ENCODE results near the gene UGGT1.

The UGGT1 gene

GRCh38 chr2:128062571-128062970 is 28.4 kb upstream of the UGGT1 start:
- H2BK12ac ChIP-seq (ENCODE audit: low read length in 2 of 2), result no peak overlapping the region
- no peak overlapping the region for H3K18ac ChIP-seq (ENCODE audit: low read depth in 1 of 2, low read length in 2 of 2)
- no peaks in the 10 kb centered on the region for H3K9me3 ChIP-seq (ENCODE audit: control insufficient read depth, low read length)
- no peaks in the 10 kb centered on the region for H3K79me1 ChIP-seq (replicated peaks; ENCODE audit: low read length, poor library complexity, severe bottlenecking)
- no peak overlapping the region for H3K9ac ChIP-seq (ENCODE audit: low read length)
- peaks cover 3% of the 10 kb centered on the region in 2 experiments for H3K27me3 ChIP-seq (ENCODE audit: control insufficient read depth in 1 of 2, insufficient read depth in 1 of 2, low read length in 2 of 2)
- H3K36me3 ChIP-seq (ENCODE audit: control insufficient read depth in 1 of 2, insufficient read depth in 2 of 2, low read depth in 1 of 2, low read length in 2 of 2), result no peaks in the 10 kb centered on the region
- H4K91ac ChIP-seq (ENCODE audit: low read length), result no peak overlapping the region
- no peak overlapping the region for H4K8ac ChIP-seq (ENCODE audit: low read length)
- no peak for DNase-seq
- H3K4me3 ChIP-seq (ENCODE audit: insufficient read depth in 1 of 2, low read depth in 1 of 2, low read length in 2 of 2), result no peak overlapping the region
- H3K27ac ChIP-seq (ENCODE audit: low read length, poor library complexity, severe bottlenecking), result no peak overlapping the region
- no peak overlapping the region for H3K4ac ChIP-seq (ENCODE audit: low read depth in 1 of 2, low read length in 2 of 2)
- no peak overlapping the region for H2BK15ac ChIP-seq (ENCODE audit: low read depth, poor library complexity, severe bottlenecking)
- H3K4me2 ChIP-seq (ENCODE audit: low read length, poor library complexity, severe bottlenecking), result no peak overlapping the region
- H2BK5ac ChIP-seq (ENCODE audit: low read depth, low read length, poor library complexity, severe bottlenecking), result no peak overlapping the region
- H2AFZ ChIP-seq (ENCODE audit: low read depth, low read length), result no peak overlapping the region
- H3K23ac ChIP-seq (ENCODE audit: low read length in 2 of 2), result no peak overlapping the region
- H2BK120ac ChIP-seq (ENCODE audit: low read depth, low read length), result no peak overlapping the region
- no peak overlapping the region for H3K14ac ChIP-seq (ENCODE audit: low read length in 2 of 2)
- 79% methylated on average over 7 of the region's 8 CpGs for WGBS
- H2AK5ac ChIP-seq (ENCODE audit: low read length, severe bottlenecking), result no peak overlapping the region
- no peaks in the 10 kb centered on the region for H3K4me1 ChIP-seq (ENCODE audit: control insufficient read depth, insufficient read depth, low read depth, low read length)

GRCh38 chr2:128064353-128064752 is 26.6 kb upstream of the UGGT1 start:
- no peak overlapping the region for H4K91ac ChIP-seq (ENCODE audit: low read length)
- no peaks in the 10 kb centered on the region for H3K79me1 ChIP-seq (replicated peaks; ENCODE audit: low read length, poor library complexity, severe bottlenecking)
- no peak overlapping the region for H2BK120ac ChIP-seq (ENCODE audit: low read depth, low read length)
- H4K8ac ChIP-seq (ENCODE audit: low read length), result no peak overlapping the region
- H2BK5ac ChIP-seq (ENCODE audit: low read depth, low read length, poor library complexity, severe bottlenecking), result no peak overlapping the region
- H2AK5ac ChIP-seq (ENCODE audit: low read length, severe bottlenecking), result no peak overlapping the region
- H3K4ac ChIP-seq (ENCODE audit: low read depth in 1 of 2, low read length in 2 of 2), result no peak overlapping the region
- H3K4me1 ChIP-seq (ENCODE audit: control insufficient read depth, insufficient read depth, low read depth, low read length), result no peaks in the 10 kb centered on the region
- H3K4me2 ChIP-seq (ENCODE audit: low read length, poor library complexity, severe bottlenecking), result no peak overlapping the region
- no peak overlapping the region for H3K9ac ChIP-seq (ENCODE audit: low read length)
- H2BK12ac ChIP-seq (ENCODE audit: low read length in 2 of 2), result no peak overlapping the region
- WGBS, result 100% methylated on average over 1 of the region's 1 CpG
- H3K23ac ChIP-seq (ENCODE audit: low read length in 2 of 2), result no peak overlapping the region
- DNase-seq, result no peak
- H2BK15ac ChIP-seq (ENCODE audit: low read depth, poor library complexity, severe bottlenecking), result no peak overlapping the region
- peaks cover 3% of the 10 kb centered on the region in 2 experiments for H3K27me3 ChIP-seq (ENCODE audit: control insufficient read depth in 1 of 2, insufficient read depth in 1 of 2, low read length in 2 of 2)
- H3K9me3 ChIP-seq (ENCODE audit: control insufficient read depth, low read length), result no peaks in the 10 kb centered on the region
- no peak overlapping the region for H3K27ac ChIP-seq (ENCODE audit: low read length, poor library complexity, severe bottlenecking)
- no peak overlapping the region for H2AFZ ChIP-seq (ENCODE audit: low read depth, low read length)
- H3K4me3 ChIP-seq (ENCODE audit: insufficient read depth in 1 of 2, low read depth in 1 of 2, low read length in 2 of 2), result no peak overlapping the region
- no peaks in the 10 kb centered on the region for H3K36me3 ChIP-seq (ENCODE audit: control insufficient read depth in 1 of 2, insufficient read depth in 2 of 2, low read depth in 1 of 2, low read length in 2 of 2)
- no peak overlapping the region for H3K18ac ChIP-seq (ENCODE audit: low read depth in 1 of 2, low read length in 2 of 2)
- H3K14ac ChIP-seq (ENCODE audit: low read length in 2 of 2), result no peak overlapping the region

GRCh38 chr2:128069769-128070168 is 21.2 kb upstream of the UGGT1 start:
- WGBS, result 93% methylated on average over 4 of the region's 5 CpGs
- no peak overlapping the region for H3K14ac ChIP-seq (ENCODE audit: low read length in 2 of 2)

GRCh38 chr2:128073278-128073677 is 17.7 kb upstream of the UGGT1 start:
- Histone ChIP-seq H3K18ac (ENCODE audit: low read depth in 1 of 2, low read length in 2 of 2) (no peak overlapping the region), H2BK15ac (ENCODE audit: low read depth, poor library complexity, severe bottlenecking) (no peak overlapping the region), H4K91ac (ENCODE audit: low read length) (no peak overlapping the region)

More at GRCh38 chr2:128069769-128070168, 21.2 kb upstream of the UGGT1 start:
- Histone ChIP-seq H2AK5ac (ENCODE audit: low read length, severe bottlenecking) (no peak overlapping the region), H3K9ac (ENCODE audit: low read length) (no peak overlapping the region), H2BK15ac (ENCODE audit: low read depth, poor library complexity, severe bottlenecking) (no peak overlapping the region), H2AFZ (ENCODE audit: low read depth, low read length) (no peak overlapping the region), H3K4me3 (ENCODE audit: insufficient read depth in 1 of 2, low read depth in 1 of 2, low read length in 2 of 2) (no peak overlapping the region), H3K36me3 (ENCODE audit: control insufficient read depth in 1 of 2, insufficient read depth in 2 of 2, low read depth in 1 of 2, low read length in 2 of 2) (no peaks in the 10 kb centered on the region), H2BK12ac (ENCODE audit: low read length in 2 of 2) (no peak overlapping the region), H3K23ac (ENCODE audit: low read length in 2 of 2) (no peak overlapping the region), H4K91ac (ENCODE audit: low read length) (no peak overlapping the region), H2BK120ac (ENCODE audit: low read depth, low read length) (no peak overlapping the region), H3K4me1 (ENCODE audit: control insufficient read depth, insufficient read depth, low read depth, low read length) (no peaks in the 10 kb centered on the region), H2BK5ac (ENCODE audit: low read depth, low read length, poor library complexity, severe bottlenecking) (no peak overlapping the region), H3K4ac (ENCODE audit: low read depth in 1 of 2, low read length in 2 of 2) (no peak overlapping the region), H3K27ac (ENCODE audit: low read length, poor library complexity, severe bottlenecking) (no peak overlapping the region), H3K18ac (ENCODE audit: low read depth in 1 of 2, low read length in 2 of 2) (no peak overlapping the region), H3K9me3 (ENCODE audit: control insufficient read depth, low read length) (no peaks in the 10 kb centered on the region), H3K79me1 (replicated peaks; ENCODE audit: low read length, poor library complexity, severe bottlenecking) (no peaks in the 10 kb centered on the region), H3K27me3 (ENCODE audit: control insufficient read depth in 1 of 2, insufficient read depth in 1 of 2, low read length in 2 of 2) (no peaks in the 10 kb centered on the region), H4K8ac (ENCODE audit: low read length) (no peak overlapping the region), H3K4me2 (ENCODE audit: low read length, poor library complexity, severe bottlenecking) (no peak overlapping the region)
- no peak for DNase-seq

More at GRCh38 chr2:128073278-128073677, 17.7 kb upstream of the UGGT1 start:
- no peak overlapping the region for H3K4me2 ChIP-seq (ENCODE audit: low read length, poor library complexity, severe bottlenecking)
- no peak overlapping the region for H2BK120ac ChIP-seq (ENCODE audit: low read depth, low read length)
- no peak overlapping the region for H4K8ac ChIP-seq (ENCODE audit: low read length)
- no peak for DNase-seq
- no peak overlapping the region for H3K23ac ChIP-seq (ENCODE audit: low read length in 2 of 2)
- H2AK5ac ChIP-seq (ENCODE audit: low read length, severe bottlenecking), result no peak overlapping the region
- no peak overlapping the region for H3K27ac ChIP-seq (ENCODE audit: low read length, poor library complexity, severe bottlenecking)
- no peaks in the 10 kb centered on the region for H3K79me1 ChIP-seq (replicated peaks; ENCODE audit: low read length, poor library complexity, severe bottlenecking)
- no peak overlapping the region for H3K14ac ChIP-seq (ENCODE audit: low read length in 2 of 2)
- H2BK5ac ChIP-seq (ENCODE audit: low read depth, low read length, poor library complexity, severe bottlenecking), result no peak overlapping the region
- H3K4me1 ChIP-seq (ENCODE audit: control insufficient read depth, insufficient read depth, low read depth, low read length), result no peaks in the 10 kb centered on the region
- no peaks in the 10 kb centered on the region for H3K36me3 ChIP-seq (ENCODE audit: control insufficient read depth in 1 of 2, insufficient read depth in 2 of 2, low read depth in 1 of 2, low read length in 2 of 2)
- H3K4ac ChIP-seq (ENCODE audit: low read depth in 1 of 2, low read length in 2 of 2), result no peak overlapping the region
- H2BK12ac ChIP-seq (ENCODE audit: low read length in 2 of 2), result no peak overlapping the region
- 82% methylated on average over 3 of the region's 3 CpGs for WGBS
- H3K9me3 ChIP-seq (ENCODE audit: control insufficient read depth, low read length), result no peaks in the 10 kb centered on the region
- no peak overlapping the region for H3K4me3 ChIP-seq (ENCODE audit: insufficient read depth in 1 of 2, low read depth in 1 of 2, low read length in 2 of 2)
- no peak overlapping the region for H3K9ac ChIP-seq (ENCODE audit: low read length)
- H3K27me3 ChIP-seq (ENCODE audit: control insufficient read depth in 1 of 2, insufficient read depth in 1 of 2, low read length in 2 of 2), result no peaks in the 10 kb centered on the region
- H2AFZ ChIP-seq (ENCODE audit: low read depth, low read length), result no peak overlapping the region

Measured in mesenchymal stem cell (in vitro differentiated cells and primary cell).